HG03025 (cell line): ENCODE measurements around the gene LTC4S.
"Not testable (repeated sequence)": the region's sequence is repeated elsewhere in the genome, so short reads cannot be mapped to it uniquely, and the experiment has no call there.

Source experiments
- ATAC-seq: cut with Tn5 transposase; IDR thresholded peaks from one replicate; pipeline ENCODE4 v1.9.1; 2021; ENCODE audit warnings: mild to moderate bottlenecking, moderate library complexity; ENCODE audit not compliant: unreplicated experiment, low FRiP score

Gene LTC4S

GRCh38 chr5:179768326-179769085 is 25.3 kb upstream of the LTC4S start:
- ATAC-seq = no peak

- no peak for ATAC-seq
Observed at GRCh38 chr5:179769271-179769670, 24.5 kb upstream of the LTC4S start.

GRCh38 chr5:179769796-179770195 is 24.0 kb upstream of the LTC4S start:
- no peak for ATAC-seq

- ATAC-seq = no peak
Observed at GRCh38 chr5:179771311-179771895, 22.4 kb upstream of the LTC4S start.

- ATAC-seq = no peak
Observed at GRCh38 chr5:179772351-179772750, 21.4 kb upstream of the LTC4S start.

- ATAC-seq = no peak
Observed at GRCh38 chr5:179773686-179774040, 20.1 kb upstream of the LTC4S start.

- no peak for ATAC-seq
Observed at GRCh38 chr5:179774442-179774841, 19.3 kb upstream of the LTC4S start.

- no peak for ATAC-seq
Observed at GRCh38 chr5:179776411-179776938, 17.3 kb upstream of the LTC4S start.

GRCh38 chr5:179777456-179777855 is 16.3 kb upstream of the LTC4S start:
- ATAC-seq = no peak

- no peak for ATAC-seq
Observed at GRCh38 chr5:179777909-179778308, 15.9 kb upstream of the LTC4S start.

- no peak for ATAC-seq
Observed at GRCh38 chr5:179778591-179778990, 15.2 kb upstream of the LTC4S start.

- no peak for ATAC-seq
Observed at GRCh38 chr5:179779826-179780225, 14.0 kb upstream of the LTC4S start.

GRCh38 chr5:179780362-179780761 is 13.4 kb upstream of the LTC4S start:
- ATAC-seq = no peak

GRCh38 chr5:179781846-179782245 is 11.9 kb upstream of the LTC4S start:
- ATAC-seq = no peak

GRCh38 chr5:179783128-179783527 is 10.7 kb upstream of the LTC4S start:
- no peak for ATAC-seq

- ATAC-seq = no peak
Observed at GRCh38 chr5:179786861-179787260, 6.9 kb upstream of the LTC4S start.

- no peak for ATAC-seq
Observed at GRCh38 chr5:179788193-179788854, 5.5 kb upstream of the LTC4S start.

- ATAC-seq = not testable (repeated sequence)
Observed at GRCh38 chr5:179789278-179789677, 4.5 kb upstream of the LTC4S start.

- no peak for ATAC-seq
Observed at GRCh38 chr5:179791881-179792611, 1.7 kb upstream of the LTC4S start.

GRCh38 chr5:179792612-179793467 is 946 bp upstream of the LTC4S start:
- no peak for ATAC-seq
